K562 (cell line): ENCODE data around the gene KIF20A. TPM values are rescaled to one million over a fixed set of nuclear protein-coding genes. Genes with fewer than 3 reads are reported as not detected.

Experiments used
- ATAC-seq: fragments of 200-7000 bp; cut with Tn5 transposase; 3 replicates; pipeline ENCODE4 v1.9.1; 2020; ENCODE audit warnings: moderate library complexity
- BruUV-seq: library from RNA; stranded (reverse); fragments of 400-500 nt; replicated peaks from 2 replicates; lab custom pipeline; 2021; lab: Mats Ljungman, UMichigan
- CTCF ChIA-PET: fragments of 300-600 bp; formaldehyde crosslinking; extraction: SDS; loops from one replicate; lab custom pipeline; 2021; ENCODE audit warnings: low intra/inter-chr PET ratio; lab: Yijun Ruan, JAX
- POLR2A ChIA-PET: fragments of 300-600, 350-650 bp; sonication (Branson Sonifier 250); formaldehyde crosslinking; extraction: SDS; loops from one replicate; lab custom pipeline; 2021; ENCODE audit warnings: antibody characterized with exemption, inconsistent platforms; lab: Yijun Ruan, JAX
- DNase-seq, 4 experiments: peaks; one replicate each; pipeline versions ENCODE4 v3.0.0 to v3.0.0-alpha.2; 2011 to 2018; ENCODE audit warnings: low spot score in 3 of 4, mixed read lengths in 3 of 4; ENCODE audit errors: extremely low read depth in 1 of 4
- FAIRE-seq: peaks from 2 replicates; lab custom pipeline; 2011; peaks lifted over from hg19 to GRCh38; lab: Jason Lieb, UNC
- H2AFZ ChIP-seq: 2 replicates; pipeline ENCODE4 v1.6.0; 2011; ENCODE audit warnings: low read depth, low read length, control low read depth, inconsistent platforms
- H3K27ac ChIP-seq: fragments of 200-600 bp; 3 replicates; pipeline ENCODE4 v1.8.0; 2011; ENCODE audit warnings: low read depth, mild to moderate bottlenecking, control low read depth, inconsistent platforms, low read length, moderate library complexity, mixed read lengths; ENCODE audit errors: extremely low read depth
- H3K27me3 ChIP-seq, 2 experiments: fragments of 300-600 bp in 1 of 2; 2 replicates in 1 of 2; 3 replicates in 1 of 2; pipeline versions ENCODE4 v1.6.0 to v1.8.0; 2011; ENCODE audit warnings: inconsistent platforms in 2 of 2, low read length in 2 of 2, mild to moderate bottlenecking in 1 of 2, mixed read lengths in 1 of 2, moderate library complexity in 1 of 2; ENCODE audit not compliant: control insufficient read depth in 2 of 2, insufficient read depth in 2 of 2
- H3K36me3 ChIP-seq: fragments of 300-600 bp; 3 replicates; pipeline ENCODE4 v1.8.0; 2011; ENCODE audit warnings: mild to moderate bottlenecking, low read length, inconsistent platforms; ENCODE audit not compliant: control insufficient read depth, insufficient read depth
- H3K4me1 ChIP-seq, 2 experiments: fragments of 200-600 bp in 1 of 2; replicated peaks in 1 of 2; 2 replicates in 1 of 2; 3 replicates in 1 of 2; pipeline versions ENCODE4 v1.5.1 to v1.8.0; 2011; ENCODE audit warnings: inconsistent platforms in 2 of 2, low read length in 2 of 2, mild to moderate bottlenecking in 1 of 2, mixed read lengths in 1 of 2, moderate library complexity in 1 of 2; ENCODE audit not compliant: control insufficient read depth in 2 of 2, insufficient read depth in 2 of 2
- H3K4me2 ChIP-seq: 2 replicates; pipeline ENCODE4 v1.6.1; 2011; ENCODE audit warnings: low read length, control low read depth, inconsistent platforms, mixed read lengths; ENCODE audit not compliant: insufficient read depth
- H3K4me3 ChIP-seq: fragments of 200-600 bp; sonication (generic), shearing (Covaris generic); 2 replicates; pipeline ENCODE4 v1.5.1; 2016; ENCODE audit warnings: control low read depth, inconsistent platforms
- H3K79me2 ChIP-seq: fragments of 200-600 bp; 3 replicates; pipeline ENCODE4 v1.8.0; 2011; ENCODE audit warnings: low read length, inconsistent platforms; ENCODE audit not compliant: control insufficient read depth, insufficient read depth
- H3K9ac ChIP-seq, 2 experiments: 2 replicates each; pipeline versions ENCODE4 v1.6.0 to v1.6.1; 2011; ENCODE audit warnings: low read depth in 2 of 2, low read length in 2 of 2, control low read depth in 1 of 2, inconsistent platforms in 1 of 2, mild to moderate bottlenecking in 1 of 2, mixed read lengths in 1 of 2; ENCODE audit not compliant: insufficient read depth in 1 of 2
- H3K9me1 ChIP-seq: one replicate; pipeline ENCODE4 v1.6.0; 2011; ENCODE audit warnings: inconsistent platforms, mild to moderate bottlenecking, low read length, moderate library complexity; ENCODE audit not compliant: control insufficient read depth, insufficient read depth
- H3K9me3 ChIP-seq: replicated peaks from 2 replicates; pipeline ENCODE4 v1.5.1; 2011; ENCODE audit warnings: low read depth, low read length, inconsistent platforms; ENCODE audit not compliant: control insufficient read depth, insufficient read depth
- H4K20me1 ChIP-seq: replicated peaks from 2 replicates; pipeline ENCODE4 v1.6.1; 2011; ENCODE audit warnings: low read length, inconsistent platforms, mixed read lengths; ENCODE audit not compliant: control insufficient read depth, insufficient read depth
- CBX3 ChIP-seq, 2 experiments: IDR thresholded peaks; 1 replicate in 1 of 2; 2 replicates in 1 of 2; pipeline ENCODE4 v1.6.1; 2012; ENCODE audit warnings: inconsistent platforms in 2 of 2, low read length in 2 of 2, borderline replicate concordance in 1 of 2, control low read depth in 1 of 2
- GATA2 ChIP-seq: sonication (generic); formaldehyde crosslinking; IDR thresholded peaks from 2 replicates; pipeline ENCODE4 v1.4.0; 2020; ENCODE audit warnings: mild to moderate bottlenecking, missing genetic modification reagents
- HMBOX1 ChIP-seq: sonication (generic); IDR thresholded peaks from 2 replicates; pipeline ENCODE4 v1.6.1; 2016
- KAT8 ChIP-seq: fragments of 450-650 bp; IDR thresholded peaks from 2 replicates; pipeline ENCODE4 v1.6.1; 2016; ENCODE audit warnings: low read depth, mild to moderate bottlenecking
- MAFK ChIP-seq: IDR thresholded peaks from 2 replicates; pipeline ENCODE4 v1.6.1; 2011; ENCODE audit warnings: low read length, improper control_type of control experiment
- MTA3 ChIP-seq: fragments of 450-650 bp; formaldehyde crosslinking; IDR thresholded peaks from 2 replicates; pipeline ENCODE4 v1.6.1; 2017; ENCODE audit warnings: mild to moderate bottlenecking, borderline replicate concordance
- MXI1 ChIP-seq: IDR thresholded peaks from 2 replicates; pipeline ENCODE4 v1.6.1; 2011; ENCODE audit warnings: low read depth, mild to moderate bottlenecking, improper control_type of control experiment, low read length
- OTX1 ChIP-seq: fragments of 450-650 bp; formaldehyde crosslinking; IDR thresholded peaks from 2 replicates; pipeline ENCODE4 v1.4.0; 2022; ENCODE audit warnings: mild to moderate bottlenecking
- POLR2AphosphoS5 ChIP-seq: IDR thresholded peaks from 2 replicates; pipeline ENCODE4 v1.6.1; 2011; ENCODE audit warnings: mild to moderate bottlenecking, low read depth, low read length, moderate library complexity; ENCODE audit not compliant: control insufficient read depth, insufficient read depth
- RFX1 ChIP-seq: fragments of 450-650 bp; IDR thresholded peaks from 2 replicates; pipeline ENCODE4 v1.6.1; 2016; ENCODE audit warnings: mild to moderate bottlenecking, moderate library complexity
- SAP30 ChIP-seq: fragments of 200-600 bp; sonication (generic); IDR thresholded peaks from 2 replicates; pipeline ENCODE4 v1.6.1; 2012; ENCODE audit warnings: borderline replicate concordance, low read depth, mild to moderate bottlenecking, moderate library complexity, low read length, control low read depth, inconsistent platforms; ENCODE audit not compliant: insufficient read depth, poor library complexity, severe bottlenecking
- TBP ChIP-seq: optimal IDR thresholded peaks from 2 replicates; pipeline ENCODE3; 2011; ENCODE audit warnings: low read depth, low read length, improper control_type of control experiment
- ZFP30 ChIP-seq: fragments of 250-450 bp; sonication (Bioruptor Pico); IDR thresholded peaks from 2 replicates; pipeline ENCODE4 v1.8.0; 2022; ENCODE audit warnings: moderate library complexity, mild to moderate bottlenecking, inconsistent platforms, borderline replicate concordance
- ZNF232 ChIP-seq: sonication (generic); formaldehyde crosslinking; IDR thresholded peaks from 2 replicates; pipeline ENCODE4 v1.8.0; 2022; ENCODE audit warnings: mild to moderate bottlenecking, missing genetic modification reagents
- ZNF347 ChIP-seq: fragments of 450-650 bp; formaldehyde crosslinking; IDR thresholded peaks from 2 replicates; pipeline ENCODE4 v1.4.0; 2020; ENCODE audit warnings: low read depth, mild to moderate bottlenecking, moderate library complexity
- WGBS: fragments of 100-300 bp; shearing (Covaris generic); methylation state at CpG from one replicate; pipeline ENCODE4 v1.1.6; 2016; ENCODE audit warnings: low coverage, mixed read lengths; ENCODE audit not compliant: insufficient coverage; ENCODE audit errors: missing lambda C conversion rate; 5-methylcytosine and 5-hydroxymethylcytosine counted together
- in situ Hi-C: fragments of 300-500 bp; cut with MboI; formaldehyde crosslinking; loops from 4 replicates; pipeline ENCODE4 v1.15.0; 2018; ENCODE audit warnings: inconsistent platforms, mixed read lengths
- intact Hi-C: fragments of 100-400 bp; cut with micrococcal nuclease; formaldehyde crosslinking; loops from 2 replicates; pipeline ENCODE4 v1.14.2; 2022
- polyA plus RNA-seq, 8 experiments: library from polyadenylated mRNA; depleted of rRNA in 4 of 8; stranded (reverse) in 5 of 8; unstranded in 3 of 8; fragments of >200 nt; fragmentation: Nextera tagmentation in 2 of 8; fragmentation: Illumina TruSeq in 1 of 8; extraction: Ambion mirVana in 2 of 8; extraction: Trizol in 1 of 8; gene quantifications; 2 replicates each; pipeline versions ENCODE4 v1.2.1 to v1.2.3, GENCODE V29; 2011 to 2014; ENCODE audit warnings: inconsistent platforms in 1 of 8, missing spikeins in 1 of 8
- total RNA-seq, 7 experiments: library from RNA; depleted of rRNA in 6 of 7; stranded (reverse); fragments of >200 nt in 6 of 7; fragmentation: Illumina TruSeq in 2 of 7; extraction: Trizol in 2 of 7; gene quantifications; 2 replicates each; pipeline versions ENCODE4 v1.2.1 to v1.2.3, GENCODE V29; 2011 to 2021; ENCODE audit warnings: low replicate concordance in 1 of 7

The KIF20A gene
- total and polyA plus RNA-seq, 9 of the 15 experiments (the other 6 are each of a cell fraction or from before 2014, with no cell fraction given) = 36.8 to 61.2 (median 55.5) TPM

GRCh38 chr5:138182808-138183207 lies 3.9 kb downstream of the KIF20A start:
- BruUV-seq = no TSS peak
- WGBS = 93% methylated on average over 6 of the region's 6 CpGs
- Histone ChIP-seq H3K9ac (no peak overlapping the region), H2AFZ (no peak overlapping the region), H3K27ac (no peak overlapping the region), H3K79me2 (peaks cover 33% of the 10 kb centered on the region), H3K4me1 (peaks cover 0 to 12% of the 10 kb centered on the region in 2 experiments; a peak in 4 of 5 replicates), H3K9me3 (no peaks in the 10 kb centered on the region), H3K4me2 (no peak overlapping the region), H3K27me3 (no peaks in the 10 kb centered on the region), H3K36me3 (peaks cover 72% of the 10 kb centered on the region), H3K4me3 (no peak overlapping the region), H3K9me1 (no peaks in the 10 kb centered on the region), H4K20me1 (no peaks in the 10 kb centered on the region)
- DNase-seq (no peak), FAIRE-seq (no peak), ATAC-seq (no peak)
- TF ChIP-seq TBP = no peak
- no peak for TF ChIP-seq ZNF347 (CRISPR knock-in tag)
- TF ChIP-seq KAT8 = no peak
- in situ Hi-C loops (loop anchor here (5.0 to 25.0 kb wide), 2 partner anchors 99 to 229 kb away; no protein-coding TSS in a partner anchor), intact Hi-C loops (loop anchor here (5.0 kb wide), 1 partner anchor 169 kb away; the partner anchor contains the start of gene KDM3B)
- CTCF ChIA-PET = no interaction called here
- POLR2A ChIA-PET = interaction anchor here (0.8 to 1.7 kb wide), 3 partner anchors 9 to 280 kb away, joined by 3 to 5 read pairs (median 3); no protein-coding TSS in a partner anchor

DNA sequence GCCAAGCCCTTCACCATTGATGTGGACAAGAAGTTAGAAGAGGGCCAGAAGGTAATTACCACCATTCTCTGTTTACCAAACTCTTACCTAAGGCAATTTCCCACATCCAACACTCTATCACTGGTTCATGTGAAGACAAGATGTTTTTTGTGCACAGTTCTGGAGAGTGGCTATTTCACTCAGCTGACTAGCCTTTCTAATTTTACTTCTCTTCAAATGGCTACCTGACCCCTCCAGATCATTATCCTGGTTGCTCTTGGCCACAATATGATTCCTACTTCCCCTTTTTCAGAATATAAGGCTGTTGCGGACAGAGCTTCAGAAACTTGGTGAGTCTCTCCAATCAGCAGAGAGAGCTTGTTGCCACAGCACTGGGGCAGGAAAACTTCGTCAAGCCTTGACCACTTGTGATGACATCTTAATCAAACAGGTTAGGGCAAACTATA lies 7.1 kb downstream of the KIF20A start:
- POLR2A ChIA-PET = interaction anchor here (0.6 to 6.7 kb wide), 8 partner anchors 7 to 358 kb away, joined by 3 to 51 read pairs (median 4); partner anchors contain the start of genes BRD8, CDC23, FAM53C and GFRA3
- ATAC-seq (peak; percentile 69), FAIRE-seq (no peak), DNase-seq (peak in 2 of 4 experiments; percentile 10 to 37)
- Histone ChIP-seq H3K27ac (peak overlapping the region; percentile 55; the same call in 1 of the 3 replicates), H3K4me1 (peaks cover 0 to 12% of the 10 kb centered on the region in 2 experiments; a peak in 4 of 5 replicates), H2AFZ (no peak overlapping the region), H3K9ac (no peak overlapping the region), H3K9me3 (no peaks in the 10 kb centered on the region), H4K20me1 (no peaks in the 10 kb centered on the region), H3K9me1 (no peaks in the 10 kb centered on the region), H3K27me3 (no peaks in the 10 kb centered on the region), H3K4me3 (no peak overlapping the region), H3K36me3 (peaks cover 97% of the 10 kb centered on the region), H3K4me2 (no peak overlapping the region), H3K79me2 (peaks cover 5% of the 10 kb centered on the region)
- no TSS peak for BruUV-seq
- WGBS = 22% methylated on average over 2 of the region's 2 CpGs
- in situ Hi-C loops (loop anchor here (25.0 kb wide), 1 partner anchor 226 kb away; no protein-coding TSS in a partner anchor), intact Hi-C loops (no loop called here)
- CTCF ChIA-PET = interaction anchor here (0.6 kb wide), 1 partner anchor 11 kb away, joined by 7 read pairs; no protein-coding TSS in a partner anchor
- TF ChIP-seq MTA3 = 0 out of 2 replicates have a peak, but pooled peaks have one; percentile 22
- TF ChIP-seq MAFK = peak; percentile 14; the same call in 1 of the 2 replicates
- TF ChIP-seq GATA2 (CRISPR knock-in tag) = peak; percentile 75
- peak; percentile 43 for TF ChIP-seq RFX1
- TF ChIP-seq ZNF232 (CRISPR knock-in tag) = no peak
- peak; percentile 71 for TF ChIP-seq HMBOX1
- no peak for TF ChIP-seq MXI1
- 0 out of 2 replicates have a peak, but pooled peaks have one; percentile 12 for TF ChIP-seq OTX1 (CRISPR knock-in tag)
- no peak for TF ChIP-seq CBX3 (IDR thresholded peaks at IDR 0.05; ENCODE audit: borderline replicate concordance in 1 of 2, low read length in 2 of 2)
- TF ChIP-seq SAP30 = no peak
- TF ChIP-seq POLR2AphosphoS5 = 0 out of 2 replicates have a peak, but pooled peaks have one; percentile 11
- no peak for TF ChIP-seq ZFP30 (CRISPR knock-in tag)
